Islet precursor cell (in vitro differentiated cells): ENCODE results near the gene SLC17A9.

Experiments used
- DNase-seq: peaks from one replicate; pipeline ENCODE4 v3.0.0-alpha.2; 2018

SLC17A9 gene

GRCh38 chr20:62969179-62969760 is 16.8 kb downstream of the SLC17A9 start:
- no peak for DNase-seq

GRCh38 chr20:62969939-62970306 is 17.4 kb downstream of the SLC17A9 start:
- no peak for DNase-seq

- peak; percentile 74 for DNase-seq
Measured at GRCh38 chr20:62970307-62971210, 18.1 kb downstream of the SLC17A9 start.

GRCh38 chr20:62971211-62971949 is 18.9 kb downstream of the SLC17A9 start:
- DNase-seq: no peak

GRCh38 chr20:62971950-62972844 is 19.7 kb downstream of the SLC17A9 start:
- peak; percentile 95 for DNase-seq

GRCh38 chr20:62972845-62973745 is 20.6 kb downstream of the SLC17A9 start:
- no peak for DNase-seq

GRCh38 chr20:62975251-62975760 is 22.8 kb downstream of the SLC17A9 start:
- no peak for DNase-seq

- no peak for DNase-seq
Measured at GRCh38 chr20:62975812-62976508, 23.5 kb downstream of the SLC17A9 start.

GRCh38 chr20:62976886-62977285 is 24.4 kb downstream of the SLC17A9 start:
- DNase-seq: no peak

- DNase-seq: no peak
Measured at GRCh38 chr20:62977613-62978560, 25.4 kb downstream of the SLC17A9 start.

GRCh38 chr20:62978561-62978943 is 26.0 kb downstream of the SLC17A9 start:
- no peak for DNase-seq

- DNase-seq: no peak
Measured at GRCh38 chr20:62979310-62979709, 26.8 kb downstream of the SLC17A9 start.

- DNase-seq: no peak
Measured at GRCh38 chr20:62979876-62980373, 27.4 kb downstream of the SLC17A9 start.

GRCh38 chr20:62980380-62980960 is 28.0 kb downstream of the SLC17A9 start:
- no peak for DNase-seq

GRCh38 chr20:62980970-62981369 is 28.5 kb downstream of the SLC17A9 start:
- DNase-seq: no peak

- DNase-seq: no peak
Measured at GRCh38 chr20:62982124-62983075, 29.9 kb downstream of the SLC17A9 start.

- DNase-seq: no peak
Measured at GRCh38 chr20:62983210-62983609, 30.7 kb downstream of the SLC17A9 start.
